ENCODE results near the gene MUC20.
A peak's percentile ranks its signal among the peaks of the same experiment; 100 is the strongest.
"Not testable (repeated sequence)": the region's sequence is repeated elsewhere in the genome, so short reads cannot be mapped to it uniquely, and the experiment has no call there.

Gene MUC20

DNA sequence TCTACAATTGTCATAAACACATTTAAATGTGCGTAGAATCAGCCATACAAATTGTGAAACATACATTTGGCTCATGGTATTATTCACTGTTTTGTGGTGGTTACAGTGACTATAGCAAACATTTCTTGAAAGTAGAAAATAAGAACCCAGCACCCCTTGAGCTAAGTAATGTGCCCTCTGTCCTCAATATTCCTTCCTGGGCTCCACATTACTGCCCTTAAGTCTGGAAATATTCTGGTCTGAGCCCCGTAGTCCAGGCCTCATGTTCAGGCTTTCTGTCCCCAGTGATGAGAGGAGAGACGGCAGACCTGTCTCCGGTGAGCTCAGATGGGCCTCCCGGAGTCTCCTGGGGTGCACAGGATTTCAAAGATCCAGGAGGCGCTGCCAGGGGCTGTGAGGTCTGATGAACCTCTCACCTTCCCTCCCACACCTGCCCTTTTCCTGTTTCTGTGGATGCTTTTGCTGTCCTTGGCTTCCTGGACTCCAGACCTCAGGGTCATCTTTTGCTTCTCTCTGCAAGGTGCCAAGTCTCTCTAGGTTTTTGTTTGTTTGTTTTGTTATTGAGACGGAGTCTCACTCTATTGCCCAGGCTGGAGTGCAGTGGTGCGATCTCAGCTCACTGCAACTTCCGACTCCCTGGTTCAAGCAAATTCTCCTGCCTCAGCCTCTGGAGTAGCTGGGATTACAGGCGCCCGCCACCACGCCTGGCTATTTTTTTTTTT, 8.8 kb upstream of the MUC20 start:
- DNase-seq = no peak
- peak; percentile 57 for ATAC-seq (ENCODE audit: insufficient read depth, low read depth)
- no peak overlapping the region for H3K27ac ChIP-seq (ENCODE audit: low read length)
- H2AFZ ChIP-seq (ENCODE audit: low read depth, low read length) = no peak overlapping the region
- TF ChIP-seq, protein P1, sequence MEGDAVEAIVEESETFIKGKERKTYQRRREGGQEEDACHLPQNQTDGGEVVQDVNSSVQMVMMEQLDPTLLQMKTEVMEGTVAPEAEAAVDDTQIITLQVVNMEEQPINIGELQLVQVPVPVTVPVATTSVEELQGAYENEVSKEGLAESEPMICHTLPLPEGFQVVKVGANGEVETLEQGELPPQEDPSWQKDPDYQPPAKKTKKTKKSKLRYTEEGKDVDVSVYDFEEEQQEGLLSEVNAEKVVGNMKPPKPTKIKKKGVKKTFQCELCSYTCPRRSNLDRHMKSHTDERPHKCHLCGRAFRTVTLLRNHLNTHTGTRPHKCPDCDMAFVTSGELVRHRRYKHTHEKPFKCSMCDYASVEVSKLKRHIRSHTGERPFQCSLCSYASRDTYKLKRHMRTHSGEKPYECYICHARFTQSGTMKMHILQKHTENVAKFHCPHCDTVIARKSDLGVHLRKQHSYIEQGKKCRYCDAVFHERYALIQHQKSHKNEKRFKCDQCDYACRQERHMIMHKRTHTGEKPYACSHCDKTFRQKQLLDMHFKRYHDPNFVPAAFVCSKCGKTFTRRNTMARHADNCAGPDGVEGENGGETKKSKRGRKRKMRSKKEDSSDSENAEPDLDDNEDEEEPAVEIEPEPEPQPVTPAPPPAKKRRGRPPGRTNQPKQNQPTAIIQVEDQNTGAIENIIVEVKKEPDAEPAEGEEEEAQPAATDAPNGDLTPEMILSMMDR (IDR thresholded peaks at IDR 0.05; ENCODE audit: borderline replicate concordance, extremely low read depth, low read length, poor library complexity, severe bottlenecking) = no peak
- TF ChIP-seq EZH2 (IDR thresholded peaks at IDR 0.05; ENCODE audit: borderline replicate concordance, low read depth, low read length, severe bottlenecking) = no peak
- H3K9me3 ChIP-seq (ENCODE audit: insufficient read depth, low read length, severe bottlenecking) = peaks cover 5% of the 10 kb centered on the region
- no peaks in the 10 kb centered on the region for H3K4me1 ChIP-seq (ENCODE audit: insufficient read depth, low read length)
- H4K20me1 ChIP-seq (ENCODE audit: insufficient read depth, low read length) = no peaks in the 10 kb centered on the region
- no peaks in the 10 kb centered on the region for H3K79me2 ChIP-seq (ENCODE audit: insufficient read depth, low read length)
- H3K9ac ChIP-seq (ENCODE audit: low read depth, low read length) = no peak overlapping the region
- H3K4me3 ChIP-seq (ENCODE audit: low read depth in 1 of 2, low read length in 2 of 2) = no peak overlapping the region
- H3K36me3 ChIP-seq (ENCODE audit: insufficient read depth, low read length) = no peaks in the 10 kb centered on the region
- H3K27me3 ChIP-seq (ENCODE audit: insufficient read depth, low read length, poor library complexity) = no peaks in the 10 kb centered on the region
- no peak overlapping the region for H3K4me2 ChIP-seq (ENCODE audit: insufficient read depth, low read length)

DNA sequence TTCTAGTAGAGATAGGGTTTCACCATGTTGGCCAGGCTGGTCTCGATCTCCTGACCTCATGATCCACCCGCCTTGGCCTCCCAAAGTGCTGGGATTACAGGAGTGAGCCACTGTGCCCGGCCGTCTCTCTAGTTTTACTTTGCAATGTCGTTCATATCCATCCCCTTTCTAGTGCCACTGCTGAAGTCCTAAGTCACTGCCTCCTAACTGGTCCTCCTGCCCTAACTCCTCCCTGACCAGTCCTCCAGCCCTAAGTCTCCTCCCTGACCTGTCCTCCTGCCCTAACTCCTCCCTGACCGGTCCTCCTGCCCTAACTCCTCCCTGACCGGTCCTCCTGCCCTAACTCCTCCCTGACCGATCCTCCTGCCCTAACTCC, 8.3 kb upstream of the MUC20 start:
- H3K4me2 ChIP-seq (ENCODE audit: insufficient read depth, low read length); H3K27me3 ChIP-seq (ENCODE audit: insufficient read depth, low read length, poor library complexity); H3K27ac ChIP-seq (ENCODE audit: low read length); H3K4me3 ChIP-seq (ENCODE audit: low read depth in 1 of 2, low read length in 2 of 2); H4K20me1 ChIP-seq (ENCODE audit: insufficient read depth, low read length); H3K4me1 ChIP-seq (ENCODE audit: insufficient read depth, low read length); DNase-seq; H2AFZ ChIP-seq (ENCODE audit: low read depth, low read length); H3K79me2 ChIP-seq (ENCODE audit: insufficient read depth, low read length); H3K9ac ChIP-seq (ENCODE audit: low read depth, low read length); H3K36me3 ChIP-seq (ENCODE audit: insufficient read depth, low read length): not testable (repeated sequence)
- H3K9me3 ChIP-seq (ENCODE audit: insufficient read depth, low read length, severe bottlenecking) = peaks cover 10% of the 10 kb centered on the region
- peak; percentile 61; the same call in 2 of the 3 replicates for ATAC-seq (ENCODE audit: insufficient read depth, low read depth)

DNA sequence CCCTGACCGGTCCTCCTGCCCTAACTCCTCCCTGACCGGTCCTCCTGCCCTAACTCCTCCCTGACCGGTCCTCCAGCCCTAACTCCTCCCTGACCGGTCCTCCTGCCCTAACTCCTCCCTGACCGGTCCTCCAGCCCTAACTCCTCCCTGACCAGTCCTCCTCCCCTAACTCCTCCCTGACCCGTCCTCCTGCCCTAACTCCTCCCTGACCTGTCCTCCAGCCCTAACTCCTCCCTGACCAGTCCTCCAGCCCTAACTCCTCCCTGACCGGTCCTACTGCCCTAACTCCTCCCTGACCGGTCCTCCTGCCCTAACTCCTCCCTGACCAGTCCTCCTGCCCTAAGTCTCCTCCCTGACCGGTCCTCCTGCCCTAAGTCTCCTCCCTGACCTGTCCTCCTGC, 7.6 kb upstream of the MUC20 start:
- not testable (repeated sequence) for ATAC-seq (ENCODE audit: insufficient read depth, low read depth); H3K9ac ChIP-seq (ENCODE audit: low read depth, low read length); DNase-seq; H4K20me1 ChIP-seq (ENCODE audit: insufficient read depth, low read length); H3K4me1 ChIP-seq (ENCODE audit: insufficient read depth, low read length); H3K27me3 ChIP-seq (ENCODE audit: insufficient read depth, low read length, poor library complexity); H2AFZ ChIP-seq (ENCODE audit: low read depth, low read length); H3K4me3 ChIP-seq (ENCODE audit: low read depth in 1 of 2, low read length in 2 of 2); H3K36me3 ChIP-seq (ENCODE audit: insufficient read depth, low read length); H3K79me2 ChIP-seq (ENCODE audit: insufficient read depth, low read length); H3K4me2 ChIP-seq (ENCODE audit: insufficient read depth, low read length); H3K27ac ChIP-seq (ENCODE audit: low read length)
- H3K9me3 ChIP-seq (ENCODE audit: insufficient read depth, low read length, severe bottlenecking) = peaks cover 10% of the 10 kb centered on the region

DNA sequence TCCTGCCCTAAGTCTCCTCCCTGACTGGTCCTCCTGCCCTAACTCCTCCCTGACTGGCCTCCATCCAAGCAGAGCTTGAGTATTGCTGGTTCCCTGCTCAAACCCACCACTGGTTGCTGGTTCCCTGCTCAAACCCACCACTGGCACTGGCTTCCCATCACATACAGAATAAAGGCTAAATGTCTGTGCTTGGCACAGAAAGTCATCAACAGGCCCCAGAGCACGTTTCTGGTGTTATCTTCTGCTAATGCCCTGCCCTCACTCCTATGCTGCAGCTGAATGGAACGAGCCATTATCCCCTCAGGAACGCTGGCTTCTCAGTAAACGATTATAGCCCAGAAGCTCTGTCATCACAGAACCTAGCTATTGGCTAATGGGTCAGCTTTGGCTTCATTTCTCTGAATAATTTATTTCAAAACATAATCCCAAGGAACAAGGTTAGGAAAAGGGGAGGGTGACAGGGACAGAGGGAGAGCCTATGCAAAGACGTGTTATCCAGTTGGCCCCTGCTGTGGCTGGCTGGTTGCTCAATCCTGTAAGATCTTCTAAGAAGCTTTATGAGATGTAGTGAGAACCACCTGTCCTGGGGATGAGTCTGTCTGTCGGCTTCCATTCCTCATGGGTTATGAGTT, 6.3 kb upstream of the MUC20 start:
- Histone ChIP-seq H3K27me3 (ENCODE audit: insufficient read depth, low read length, poor library complexity) (no peaks in the 10 kb centered on the region), H3K36me3 (ENCODE audit: insufficient read depth, low read length) (no peaks in the 10 kb centered on the region), H3K4me1 (ENCODE audit: insufficient read depth, low read length) (no peaks in the 10 kb centered on the region), H2AFZ (ENCODE audit: low read depth, low read length) (no peak overlapping the region), H3K4me3 (ENCODE audit: low read depth in 1 of 2, low read length in 2 of 2) (no peak overlapping the region), H3K9me3 (ENCODE audit: insufficient read depth, low read length, severe bottlenecking) (peaks cover 10% of the 10 kb centered on the region), H3K27ac (ENCODE audit: low read length) (no peak overlapping the region), H3K79me2 (ENCODE audit: insufficient read depth, low read length) (no peaks in the 10 kb centered on the region), H4K20me1 (ENCODE audit: insufficient read depth, low read length) (no peaks in the 10 kb centered on the region), H3K4me2 (ENCODE audit: insufficient read depth, low read length) (no peak overlapping the region), H3K9ac (ENCODE audit: low read depth, low read length) (no peak overlapping the region)
- DNase-seq (no peak), ATAC-seq (ENCODE audit: insufficient read depth, low read depth) (0 out of 3 replicates have a peak, but pooled peaks have one; percentile 15)
- TF ChIP-seq EZH2 (IDR thresholded peaks at IDR 0.05; ENCODE audit: borderline replicate concordance, low read depth, low read length, severe bottlenecking) = no peak

DNA sequence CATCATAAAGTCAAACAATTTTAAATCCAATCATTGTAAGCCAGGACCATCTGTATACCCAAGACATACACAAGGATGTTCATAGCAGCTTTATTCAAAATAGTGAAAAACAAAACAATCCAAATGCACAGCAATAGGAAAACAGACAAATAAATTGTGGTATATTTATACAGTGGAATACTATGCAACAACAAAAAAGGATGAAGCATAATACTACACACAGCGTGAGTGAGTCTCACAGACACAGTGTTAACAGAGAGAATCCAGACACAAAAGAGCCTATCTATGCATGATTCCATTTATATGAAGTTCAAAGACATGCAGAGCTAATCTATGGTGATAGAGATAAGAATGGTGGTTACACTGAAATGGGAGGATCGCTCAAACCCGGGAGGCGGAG, 5.6 kb upstream of the MUC20 start:
- no peaks in the 10 kb centered on the region for H3K4me1 ChIP-seq (ENCODE audit: insufficient read depth, low read length)
- no peak overlapping the region for H3K4me2 ChIP-seq (ENCODE audit: insufficient read depth, low read length)
- H3K27ac ChIP-seq (ENCODE audit: low read length) = no peak overlapping the region
- no peaks in the 10 kb centered on the region for H3K27me3 ChIP-seq (ENCODE audit: insufficient read depth, low read length, poor library complexity)
- peaks cover 10% of the 10 kb centered on the region for H3K9me3 ChIP-seq (ENCODE audit: insufficient read depth, low read length, severe bottlenecking)
- H3K4me3 ChIP-seq (ENCODE audit: low read depth in 1 of 2, low read length in 2 of 2) = no peak overlapping the region
- H3K79me2 ChIP-seq (ENCODE audit: insufficient read depth, low read length) = no peaks in the 10 kb centered on the region
- H3K9ac ChIP-seq (ENCODE audit: low read depth, low read length) = no peak overlapping the region
- DNase-seq = no peak
- H3K36me3 ChIP-seq (ENCODE audit: insufficient read depth, low read length) = no peaks in the 10 kb centered on the region
- TF ChIP-seq, protein P1 (IDR thresholded peaks at IDR 0.05; ENCODE audit: borderline replicate concordance, extremely low read depth, low read length, poor library complexity, severe bottlenecking) = no peak
- no peak for TF ChIP-seq EZH2 (IDR thresholded peaks at IDR 0.05; ENCODE audit: borderline replicate concordance, low read depth, low read length, severe bottlenecking)
- no peak overlapping the region for H2AFZ ChIP-seq (ENCODE audit: low read depth, low read length)
- ATAC-seq (ENCODE audit: insufficient read depth, low read depth) = no peak
- no peaks in the 10 kb centered on the region for H4K20me1 ChIP-seq (ENCODE audit: insufficient read depth, low read length)
